Effector CD8-positive, alpha-beta T cell (primary cell): ENCODE results near the gene GOLGA6D.
"Not testable (repeated sequence)": the region's sequence is repeated elsewhere in the genome, so short reads cannot be mapped to it uniquely, and the experiment has no call there.

Source experiments
- DNase-seq: peaks from one replicate; lab custom pipeline; 2025; lab: John Stamatoyannopoulos, UW

Gene GOLGA6D

DNA sequence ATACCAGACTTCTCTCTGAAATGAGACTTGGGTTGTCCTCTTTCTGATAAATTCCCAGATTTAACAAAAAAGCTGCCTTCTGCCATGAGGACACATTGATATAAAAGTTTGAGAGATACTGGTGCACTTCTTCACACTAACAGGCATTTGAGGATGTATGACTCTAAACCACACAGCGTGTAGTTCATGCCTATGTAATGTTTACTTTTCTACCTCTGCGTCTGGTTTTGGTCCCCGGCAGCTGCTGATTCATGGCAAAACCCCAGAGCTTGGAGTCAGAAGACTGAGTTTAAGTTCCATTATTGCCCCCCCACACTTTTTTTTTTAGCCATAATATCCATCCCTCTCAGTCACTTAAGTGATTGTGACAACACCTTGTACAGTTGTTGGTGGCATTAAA lies 1.5 kb downstream of the GOLGA6D start:
- not testable (repeated sequence) for DNase-seq

DNA sequence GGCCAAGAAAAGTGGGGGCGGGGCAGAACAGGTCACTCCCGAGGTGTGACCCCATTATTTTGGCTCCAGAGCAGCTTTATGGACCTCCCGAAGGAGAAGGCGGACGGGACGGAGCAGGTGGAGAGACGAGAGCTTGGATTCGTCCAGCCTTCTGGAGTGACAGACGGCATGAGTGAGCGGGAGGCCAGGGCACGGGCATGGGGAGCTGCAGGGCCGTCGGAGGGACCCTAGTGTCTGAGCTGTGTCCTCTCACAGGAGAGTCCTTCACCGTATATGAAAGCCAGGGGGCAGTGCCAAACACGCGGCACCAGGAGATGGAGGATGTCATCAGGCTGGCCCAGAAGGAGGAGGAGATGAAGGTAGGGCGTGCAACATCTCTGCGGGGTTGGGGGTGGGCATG lies 11.0 kb downstream of the GOLGA6D start:
- DNase-seq = not testable (repeated sequence)

DNA sequence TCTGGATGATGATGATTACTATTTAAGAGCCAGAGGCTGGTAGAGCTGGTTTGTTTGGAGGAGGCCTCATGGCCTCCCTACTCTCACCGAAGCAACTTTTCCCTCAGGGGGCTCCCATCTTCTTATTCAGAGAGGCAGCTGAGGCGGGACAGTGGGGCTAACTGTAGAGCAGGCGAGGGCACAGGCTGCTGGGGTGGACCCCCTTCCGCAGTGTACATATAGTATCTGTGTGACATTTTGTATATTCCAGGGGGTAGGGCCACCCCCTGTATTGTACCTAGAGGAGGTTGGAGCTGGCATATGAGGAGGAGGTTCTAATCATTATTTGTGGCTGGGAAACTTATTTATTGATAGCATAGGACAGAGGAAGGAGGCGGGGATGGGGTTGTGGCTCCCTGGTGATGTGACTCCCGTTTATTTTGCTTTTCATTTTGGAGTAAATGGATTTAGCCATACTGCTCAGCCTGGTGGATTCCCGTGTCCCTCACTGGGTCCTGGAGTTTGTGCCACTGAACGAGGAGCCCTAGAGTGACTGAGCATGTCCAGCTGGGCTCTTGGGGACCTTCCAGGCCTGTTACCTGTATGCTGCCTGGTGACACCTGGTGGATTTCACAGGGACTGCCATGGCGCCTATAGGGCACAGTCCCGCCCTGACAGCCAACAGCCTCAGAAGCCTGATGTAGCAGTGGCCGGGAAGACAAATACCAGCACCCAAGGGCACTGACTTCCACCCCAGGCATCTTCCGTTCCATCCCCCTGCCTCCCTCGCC lies 16.1 kb downstream of the GOLGA6D start:
- not testable (repeated sequence) for DNase-seq

DNA sequence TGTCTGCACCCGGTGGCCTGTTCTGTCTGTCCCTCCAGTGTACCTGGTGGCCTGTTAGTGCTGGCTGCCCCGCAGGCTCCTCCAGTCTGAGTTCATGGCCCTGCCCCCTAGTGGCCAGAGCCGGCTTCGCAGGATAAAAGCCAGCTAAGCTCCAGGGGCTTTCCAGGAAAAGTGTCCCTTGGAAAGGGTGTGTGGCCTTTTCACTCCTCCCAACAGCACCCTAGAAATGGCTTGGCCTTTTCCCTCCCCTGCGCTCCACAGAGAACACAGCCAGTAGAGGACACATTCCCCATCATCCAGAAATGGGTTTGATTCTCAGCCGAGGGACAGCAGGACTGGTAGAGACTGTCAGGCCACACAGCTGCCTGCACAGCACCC lies 16.7 kb downstream of the GOLGA6D start:
- not testable (repeated sequence) for DNase-seq

DNA sequence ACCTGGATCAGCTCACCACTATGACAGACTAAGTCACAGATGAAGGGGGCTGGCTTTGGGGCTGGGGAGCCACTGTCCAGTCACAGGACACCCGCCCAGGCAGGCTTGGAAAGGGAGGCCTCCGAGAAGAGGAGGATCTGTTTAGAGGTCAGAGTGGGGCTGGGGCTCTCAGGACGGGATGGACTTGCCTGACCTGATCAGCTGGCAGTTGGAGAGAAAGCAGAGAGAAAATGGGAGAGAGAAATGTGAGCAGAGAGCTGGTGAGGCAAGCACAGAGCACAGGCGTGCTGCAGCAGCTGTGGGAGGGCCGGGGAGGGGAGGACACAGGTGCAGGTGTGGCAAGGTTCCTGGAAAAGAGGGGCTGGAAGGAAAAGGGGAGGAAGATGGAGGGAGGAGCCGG lies 17.4 kb downstream of the GOLGA6D start:
- not testable (repeated sequence) for DNase-seq

DNA sequence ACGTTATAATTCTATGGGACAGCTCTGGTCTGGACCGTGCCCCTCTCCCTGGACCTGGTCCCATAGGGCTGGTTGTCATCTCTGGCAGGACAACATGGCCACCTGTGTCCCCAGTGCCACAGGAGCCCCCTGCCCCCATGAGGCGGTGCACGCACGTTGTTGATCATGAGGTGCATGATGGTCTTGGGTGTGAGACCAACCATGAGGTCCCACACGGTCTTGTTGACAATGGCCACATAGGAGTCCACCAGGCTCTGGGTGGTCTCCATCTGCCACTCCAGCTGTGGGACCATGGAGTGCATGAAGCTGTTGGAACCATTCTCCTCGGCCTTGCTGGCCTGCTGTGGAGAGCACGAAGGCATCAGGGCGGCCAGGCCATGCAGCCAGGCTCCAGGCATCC lies 19.7 kb downstream of the GOLGA6D start:
- no peak for DNase-seq

DNA sequence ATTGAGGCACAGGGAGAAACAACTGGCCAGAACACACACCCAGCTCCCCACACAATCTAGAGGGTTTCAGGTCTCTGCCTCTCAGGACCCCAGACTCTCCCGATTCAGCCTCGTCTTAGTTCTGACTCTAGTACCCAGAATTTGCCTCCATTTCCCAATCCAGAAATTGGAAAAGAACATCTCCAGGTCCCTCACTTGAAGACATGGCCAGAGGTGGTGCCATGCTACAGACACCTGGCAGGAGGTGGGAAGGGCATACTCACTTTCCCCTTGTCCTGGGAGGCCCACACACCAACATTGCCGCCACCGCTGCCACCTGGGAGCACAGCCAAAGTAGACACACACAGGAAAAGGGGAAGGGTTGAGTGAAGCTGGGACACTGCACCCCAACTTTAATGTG lies 20.1 kb downstream of the GOLGA6D start:
- not testable (repeated sequence) for DNase-seq

DNA sequence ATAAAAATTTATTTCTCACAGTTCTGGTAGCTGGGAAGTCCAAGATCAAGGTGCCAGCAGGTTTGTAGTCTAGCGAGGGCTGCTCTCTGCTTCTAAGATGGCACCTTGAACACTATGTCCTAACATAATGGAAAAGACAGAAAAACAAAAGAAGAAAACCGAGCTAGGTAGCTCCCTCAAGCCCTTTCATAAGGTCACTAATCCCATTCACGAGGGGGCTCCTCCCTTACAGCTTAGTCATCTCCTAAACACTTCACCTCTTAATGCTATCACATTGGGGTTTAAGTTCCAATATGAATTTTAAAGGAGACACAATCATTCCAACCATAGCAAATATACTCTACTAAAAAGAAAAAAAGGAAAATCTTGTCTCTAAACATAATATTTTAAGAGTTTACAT lies 23.6 kb downstream of the GOLGA6D start:
- no peak for DNase-seq

DNA sequence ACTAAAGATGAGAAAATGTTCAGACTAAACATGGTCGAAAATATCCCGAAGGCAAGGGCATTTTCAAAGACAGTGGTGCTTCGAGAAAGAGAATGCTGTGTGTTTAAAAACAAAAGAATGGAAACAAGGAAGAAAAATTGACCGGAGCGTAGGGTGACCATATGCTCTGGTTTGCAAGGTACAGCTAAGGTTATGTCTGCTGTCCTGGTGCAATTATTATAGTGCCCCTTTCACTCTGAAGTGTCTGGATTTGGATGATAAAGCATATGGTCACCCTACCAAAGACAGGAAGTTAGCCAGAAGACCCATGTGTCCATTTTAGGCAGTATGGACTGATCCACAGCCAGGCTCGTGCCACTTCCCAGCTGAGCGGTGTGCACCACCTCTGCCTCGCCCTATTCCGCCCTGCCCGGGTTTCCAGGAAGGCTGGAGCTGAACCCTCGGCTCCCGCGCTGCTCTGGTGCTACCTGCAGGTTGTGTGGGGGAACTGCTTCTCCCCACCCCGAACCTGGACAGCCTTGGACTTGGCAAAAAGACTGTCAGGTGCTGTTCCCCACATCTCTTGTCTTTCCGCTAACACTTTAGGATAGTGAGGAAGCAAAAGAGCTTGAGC lies 25.2 kb downstream of the GOLGA6D start:
- DNase-seq = no peak

DNA sequence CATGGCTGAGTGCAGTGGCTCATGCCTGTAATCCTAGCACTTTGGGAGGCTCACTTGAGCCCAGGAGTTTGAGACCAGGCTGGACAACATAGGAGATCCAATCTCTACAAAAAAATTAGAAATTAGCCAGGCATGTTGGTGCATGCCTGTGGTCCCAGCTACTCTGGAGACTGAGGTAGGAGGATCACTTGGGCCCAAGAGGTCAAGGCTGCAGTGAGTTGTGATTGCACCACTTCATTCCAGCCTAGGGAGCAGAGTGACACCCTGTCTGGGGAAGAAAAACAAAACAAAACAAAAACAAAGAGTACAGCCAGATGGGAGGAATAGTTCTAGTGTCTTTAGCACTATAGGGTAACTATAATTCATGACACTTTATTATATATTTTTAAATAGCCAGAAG lies 27.1 kb downstream of the GOLGA6D start:
- no peak for DNase-seq

DNA sequence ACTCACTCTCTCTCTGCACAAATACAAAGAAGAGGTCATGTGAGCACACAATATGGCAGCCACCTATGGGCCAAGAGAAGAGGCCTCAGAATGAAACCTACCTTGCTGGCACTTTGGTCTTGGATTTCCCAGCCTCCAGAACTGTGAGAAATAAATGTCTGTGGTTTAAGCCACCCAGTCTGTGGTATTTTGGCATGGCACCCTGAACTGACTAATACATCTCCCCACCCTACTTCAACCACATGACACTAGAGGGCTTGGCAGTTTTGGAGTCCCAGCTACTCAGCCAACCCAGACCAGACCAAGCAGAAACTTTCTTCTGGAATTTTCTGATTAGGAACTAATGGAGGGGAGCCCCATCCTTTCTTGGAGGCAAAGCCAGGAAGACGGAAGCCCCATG lies 29.9 kb downstream of the GOLGA6D start:
- not testable (repeated sequence) for DNase-seq

DNA sequence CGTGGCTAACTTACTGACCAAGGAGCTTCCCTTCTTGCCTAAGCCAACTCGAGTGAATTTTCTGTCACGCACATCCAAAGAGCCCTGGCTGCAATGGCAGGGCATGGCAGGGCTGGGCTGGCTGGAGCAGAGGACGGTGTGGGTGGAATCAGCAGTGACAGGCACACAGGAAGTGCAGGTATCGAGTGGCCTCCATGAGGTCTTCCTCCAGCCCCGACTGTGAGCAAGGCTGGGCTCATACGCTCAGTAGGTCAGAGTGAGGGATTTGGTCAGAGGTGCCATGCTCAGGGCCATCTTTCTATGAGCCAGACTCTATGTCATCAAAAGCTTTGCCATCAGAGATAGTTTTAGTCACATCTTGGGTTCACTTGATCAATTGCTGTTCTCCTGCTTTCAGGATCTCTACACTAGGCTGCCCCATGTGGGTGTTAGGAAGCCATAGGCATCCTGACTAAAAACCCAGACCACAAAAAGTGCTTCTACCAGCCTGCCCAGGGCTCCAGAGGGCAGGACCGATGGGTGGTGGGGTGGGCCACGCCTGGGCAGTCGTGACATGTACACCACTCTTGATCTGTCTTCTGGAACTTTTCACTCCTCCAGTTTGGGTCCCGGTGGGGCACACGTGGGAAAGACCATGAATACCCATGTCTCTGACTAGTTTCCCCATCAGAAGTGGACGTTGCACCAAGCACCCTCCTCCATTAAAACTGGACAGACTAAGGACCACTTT lies 30.6 kb downstream of the GOLGA6D start:
- no peak for DNase-seq

DNA sequence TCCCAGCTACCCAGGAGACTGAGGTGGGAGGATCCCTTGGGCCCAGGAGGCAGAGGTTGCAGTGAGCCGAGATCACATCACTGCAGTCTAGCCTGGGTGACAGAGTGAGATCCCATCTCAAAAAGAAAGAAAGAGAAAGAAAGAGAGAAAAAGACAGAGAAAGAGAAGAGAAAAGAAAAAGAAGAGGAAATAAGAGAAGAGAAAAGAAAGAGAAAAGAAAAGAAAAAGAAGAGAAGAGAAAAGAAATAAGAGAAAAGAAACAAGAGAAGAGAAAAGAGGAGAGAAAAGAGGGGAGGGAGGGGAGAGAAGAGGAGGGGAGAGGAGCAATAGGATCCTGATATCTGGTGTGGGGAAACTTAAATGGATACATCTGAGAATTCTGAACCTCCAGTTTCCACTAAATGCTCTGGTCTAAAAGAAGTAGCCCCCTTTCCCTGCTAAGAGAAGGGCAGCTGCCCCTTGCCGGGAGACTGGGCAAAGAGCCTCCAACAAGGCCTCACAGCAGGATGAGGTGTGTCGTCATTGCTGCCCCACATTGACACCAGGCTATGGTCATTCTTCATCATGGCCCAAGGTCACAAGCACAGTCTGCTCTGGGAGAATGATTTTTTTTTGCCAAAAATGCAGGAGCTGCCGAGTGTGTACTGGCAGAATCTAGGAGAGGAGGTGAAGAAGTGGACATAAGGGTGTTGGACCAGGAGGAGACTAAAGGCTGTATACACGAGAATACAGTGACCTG lies 32.1 kb downstream of the GOLGA6D start:
- no peak for DNase-seq

DNA sequence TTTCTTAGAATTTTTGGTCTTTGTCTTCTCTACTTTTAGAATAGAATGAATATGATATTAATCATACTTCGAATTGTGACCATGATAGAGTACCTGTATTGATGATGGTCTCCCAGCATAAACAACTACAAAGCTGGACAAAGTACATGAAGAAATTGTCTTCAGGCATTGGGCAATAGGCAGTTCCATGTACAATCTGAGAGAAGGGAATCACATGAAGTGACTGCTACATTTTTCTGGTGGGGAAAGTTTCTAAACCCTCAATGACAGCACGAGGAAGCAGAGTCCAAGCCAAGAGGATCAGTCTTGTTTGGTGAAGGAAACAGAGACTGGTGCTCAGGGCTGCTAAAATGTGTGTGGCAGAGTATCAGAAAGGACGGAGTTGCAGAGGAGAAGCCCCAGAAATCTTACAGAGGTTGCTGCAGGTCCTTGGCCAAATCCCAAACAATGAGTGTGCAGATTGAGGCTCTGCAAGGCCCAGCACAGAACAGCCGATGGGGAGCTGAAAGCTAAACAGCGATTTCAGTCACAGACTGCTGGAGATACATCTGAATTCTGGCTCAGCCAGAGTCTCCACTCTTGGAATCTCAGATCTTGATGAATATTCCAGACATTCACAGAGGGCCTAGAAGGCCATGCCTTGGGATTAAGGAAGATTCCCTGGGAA lies 36.7 kb downstream of the GOLGA6D start:
- DNase-seq = not testable (repeated sequence)

DNA sequence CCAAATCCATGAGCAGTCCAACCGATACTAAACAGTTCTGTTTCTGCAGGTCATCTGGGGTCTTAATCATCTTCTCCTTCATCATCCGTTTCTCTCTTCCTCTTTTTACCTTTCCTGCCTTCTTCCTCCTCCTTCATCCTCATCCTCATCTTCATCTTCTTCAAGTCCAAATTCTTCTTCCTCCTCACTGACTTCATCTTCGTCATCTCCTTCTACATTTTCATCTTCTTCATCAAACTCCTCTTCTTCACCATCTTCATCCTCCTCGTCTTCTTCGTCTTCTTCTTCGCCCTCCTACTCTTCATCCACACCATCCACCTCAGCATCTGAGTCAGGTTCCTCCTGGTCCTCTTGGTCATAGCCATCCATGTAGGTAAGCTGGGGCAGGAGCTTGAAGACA lies 39.1 kb downstream of the GOLGA6D start:
- DNase-seq = no peak

DNA sequence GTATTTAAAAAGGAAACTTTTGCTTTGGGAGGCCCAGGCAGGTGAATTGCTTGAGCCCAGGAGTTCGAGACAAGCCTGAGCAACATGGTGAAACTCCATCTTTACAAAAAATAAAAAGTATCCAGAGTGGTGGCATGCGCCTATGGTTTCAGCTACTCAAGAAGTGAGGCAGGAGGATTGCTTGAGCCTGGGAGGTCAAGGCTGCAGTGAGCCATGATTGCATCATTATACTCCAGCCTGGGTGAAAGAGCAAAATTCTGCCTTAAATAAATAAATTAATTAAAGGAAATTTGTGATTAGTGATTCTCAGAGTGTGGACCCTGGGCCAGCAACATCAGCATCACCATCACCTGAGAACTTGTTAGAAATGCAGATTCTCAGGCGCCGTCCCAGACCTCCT lies 43.3 kb downstream of the GOLGA6D start:
- DNase-seq = no peak

DNA sequence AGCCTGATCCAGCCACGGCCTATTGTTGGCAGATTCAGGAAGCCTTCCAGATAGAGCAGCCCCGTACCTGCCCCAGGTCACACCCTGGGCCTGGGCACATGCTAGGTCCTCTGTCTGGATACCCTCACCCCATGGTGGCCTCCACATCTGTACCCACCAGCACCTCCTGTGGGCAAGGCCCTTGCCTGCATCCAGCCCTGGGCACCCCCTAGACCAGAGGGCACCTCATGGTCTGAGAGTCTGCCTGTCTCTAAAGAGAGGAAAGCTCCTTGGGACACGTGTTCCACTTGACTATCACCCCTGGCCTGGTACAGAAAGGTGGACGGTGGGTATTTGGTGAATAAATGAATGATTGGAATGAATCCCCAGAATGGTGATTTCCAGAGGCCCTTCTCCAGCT lies 44.4 kb downstream of the GOLGA6D start:
- no peak for DNase-seq

DNA sequence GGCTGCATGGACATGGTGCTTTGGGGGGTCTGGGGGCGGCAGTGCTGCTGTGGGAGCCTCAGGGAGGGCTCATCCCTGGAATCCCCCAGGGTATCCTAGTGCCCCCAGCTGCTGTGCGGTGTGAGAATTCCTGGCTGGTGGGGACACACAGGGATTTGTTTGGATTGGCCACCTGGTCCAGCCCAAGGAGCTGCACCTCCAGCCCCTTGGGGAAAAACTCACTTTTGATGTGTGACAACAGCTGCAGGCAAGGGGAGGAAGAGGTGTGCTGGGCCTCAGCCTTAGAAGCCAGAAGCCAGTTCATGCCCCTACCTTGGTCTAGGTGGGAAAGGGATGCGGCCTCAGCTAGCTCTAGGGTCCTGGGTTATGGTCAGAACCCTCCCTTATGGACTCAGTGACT lies 44.9 kb downstream of the GOLGA6D start:
- no peak for DNase-seq

DNA sequence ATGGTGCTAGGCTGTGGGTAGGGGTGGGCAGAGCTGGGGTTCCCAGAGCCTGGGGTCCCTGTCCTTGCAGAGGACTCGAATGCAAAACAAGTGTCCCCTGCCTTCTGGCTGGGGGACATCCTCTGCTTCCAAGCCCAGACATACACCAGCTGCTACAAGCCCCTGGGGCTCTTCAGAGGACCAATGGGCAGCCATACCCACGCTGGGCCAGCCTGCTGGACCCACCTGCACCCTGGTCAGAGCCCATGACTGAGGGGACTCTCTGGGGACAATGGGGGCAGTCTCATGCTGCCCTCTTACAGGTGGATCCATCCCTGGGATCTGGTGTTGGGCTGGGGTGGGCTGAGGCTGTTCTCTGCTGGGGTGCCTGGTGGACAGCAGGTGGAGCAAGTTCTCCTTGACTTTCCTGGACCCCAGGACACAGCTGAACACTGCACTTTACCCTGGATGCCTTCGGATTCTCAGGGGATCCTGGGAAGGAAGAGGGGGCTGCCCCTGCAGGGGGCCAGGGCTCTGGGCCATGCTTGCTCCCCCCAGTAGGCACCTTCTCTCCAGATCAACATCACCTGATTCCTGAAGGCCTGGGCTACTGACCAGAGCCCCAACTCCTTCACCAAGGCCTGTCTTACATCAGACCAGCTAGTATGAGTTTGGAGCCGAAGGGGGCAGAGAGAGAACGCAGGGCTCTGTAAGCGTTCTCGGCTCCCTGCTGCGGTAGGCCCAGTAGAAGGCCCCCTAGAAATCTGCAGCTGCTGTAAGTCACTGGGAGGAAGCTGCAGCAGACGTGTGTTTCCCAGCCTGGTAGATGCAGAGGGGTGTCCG lies 46.1 kb downstream of the GOLGA6D start:
- DNase-seq = no peak

DNA sequence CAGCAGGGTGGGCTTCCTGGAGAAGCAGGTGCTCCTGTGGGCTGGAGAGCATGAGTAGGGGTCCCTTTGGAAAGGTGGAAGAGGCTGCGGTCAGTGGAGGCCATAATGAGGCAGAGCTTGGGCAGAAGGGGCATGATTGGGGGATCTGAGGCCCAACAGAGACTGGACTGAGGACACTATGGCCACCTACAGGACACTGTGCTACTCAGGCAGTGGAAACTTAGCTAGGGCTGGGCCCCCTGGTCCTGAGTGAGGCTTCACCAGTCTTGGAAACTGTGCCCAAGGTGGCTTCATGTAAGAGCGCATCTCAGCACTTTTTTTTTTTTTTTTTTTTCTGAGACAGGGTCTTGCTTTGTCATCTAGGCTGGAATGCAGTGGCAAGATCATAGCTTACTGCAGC lies 46.9 kb downstream of the GOLGA6D start:
- DNase-seq = no peak

DNA sequence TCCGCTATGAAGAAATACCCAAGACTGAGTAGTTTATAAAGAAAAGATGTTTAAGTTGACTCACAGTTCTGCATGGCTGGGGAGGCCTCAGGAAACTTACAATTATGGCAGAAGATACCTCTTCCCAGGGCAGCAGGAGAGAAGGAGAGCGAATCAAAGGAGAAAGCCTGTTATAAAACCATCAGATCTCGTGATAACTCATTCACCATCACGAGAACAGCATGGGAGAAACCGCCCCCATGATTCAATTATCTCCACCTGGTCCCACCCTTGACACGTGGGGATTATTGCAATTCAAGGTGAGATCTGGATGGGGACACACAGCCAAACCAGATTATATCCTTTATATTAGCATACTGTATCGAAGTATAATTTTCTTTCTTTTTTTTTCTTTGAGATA lies 49.5 kb downstream of the GOLGA6D start:
- DNase-seq = not testable (repeated sequence)
